ENCODE results near the gene DNPH1. TPM values are rescaled to one million over a fixed set of nuclear protein-coding genes. Genes with fewer than 3 reads are reported as not detected.
A peak's percentile ranks its signal among the peaks of the same experiment; 100 is the strongest.

Gene DNPH1
- total and polyA plus RNA-seq, 9 of the 15 experiments (the other 6 are each of a cell fraction or from before 2014, with no cell fraction given): 7.3 to 300 (median 68.7) TPM

DNA sequence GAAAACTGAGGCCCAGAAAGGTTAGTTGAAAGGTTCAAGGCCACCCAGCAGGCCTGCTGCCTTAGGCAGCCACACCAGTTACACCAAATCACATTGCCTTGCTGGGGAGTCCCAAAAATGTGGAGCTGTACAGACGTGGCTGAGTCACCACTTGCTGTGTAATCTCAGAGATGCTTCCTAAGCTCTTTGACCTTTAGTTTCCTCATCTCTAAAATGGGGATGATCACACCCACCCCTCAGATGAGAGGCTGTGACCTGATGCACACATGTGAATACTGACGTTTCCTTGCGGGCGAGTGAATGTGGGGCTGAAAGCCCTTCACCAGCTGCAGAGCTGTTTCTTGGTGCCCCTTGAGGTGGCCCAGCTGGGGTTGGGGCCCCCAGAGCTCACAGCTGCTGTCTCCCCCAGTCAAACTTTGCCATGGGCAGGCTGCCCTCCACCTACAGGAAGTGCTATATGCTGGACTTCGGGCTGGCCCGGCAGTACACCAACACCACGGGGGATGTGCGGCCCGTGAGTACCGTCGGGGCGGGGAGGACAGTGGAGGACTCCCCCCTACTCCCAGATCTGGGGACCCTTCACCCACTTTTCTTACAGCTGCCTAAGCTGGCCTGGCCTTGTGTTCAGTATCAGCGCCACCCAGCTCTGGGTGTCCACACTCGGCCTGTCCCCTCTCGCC is 25.0 kb upstream of the DNPH1 start (continued):
- TF ChIP-seq CHD4 (IDR thresholded peaks at IDR 0.05; ENCODE audit: insufficient read depth, insufficient replicate concordance, low read depth, low read length, poor library complexity, severe bottlenecking): peak; percentile 53
- TF ChIP-seq BCOR (IDR thresholded peaks at IDR 0.05): peak; percentile 75
- TF ChIP-seq ZNF41 (CRISPR knock-in tag; conservative IDR thresholded peaks at IDR 0.05): no peak
- TF ChIP-seq XRCC3 (IDR thresholded peaks at IDR 0.05): no peak
- TF ChIP-seq JUN (IDR thresholded peaks at IDR 0.05; ENCODE audit: borderline replicate concordance, low read depth, low read length): no peak
- no peak for TF ChIP-seq JUN (CRISPR knock-in tag; IDR thresholded peaks at IDR 0.05; ENCODE audit: borderline replicate concordance)
- TF ChIP-seq POLR2AphosphoS2 (IDR thresholded peaks at IDR 0.05; ENCODE audit: low read length): no peak
- TF ChIP-seq NELFE (IDR thresholded peaks at IDR 0.05; ENCODE audit: insufficient read depth, insufficient read length): no peak
- TF ChIP-seq U2AF2 (optimal IDR thresholded peaks at IDR 0.05; ENCODE audit: low read depth, low read length): no peak
- TF ChIP-seq HMG20B (CRISPR knock-in tag; IDR thresholded peaks at IDR 0.05): no peak

GRCh38 chr6:43253401-43253800 is 24.1 kb upstream of the DNPH1 start:
- no peak for FAIRE-seq
- in situ Hi-C loops (cut with MboI): no loop called here
- H4K20me1 ChIP-seq (replicated peaks; ENCODE audit: control insufficient read depth, insufficient read depth, low read length): peaks cover 21% of the 10 kb centered on the region
- no peak overlapping the region for H3K9ac ChIP-seq (ENCODE audit: insufficient read depth in 1 of 2, low read depth in 2 of 2, low read length in 2 of 2)
- H3K36me3 ChIP-seq (ENCODE audit: control insufficient read depth, insufficient read depth, low read length): no peaks in the 10 kb centered on the region
- TF ChIP-seq THAP7 (CRISPR knock-in tag; IDR thresholded peaks at IDR 0.05) (no peak), ZNF589 (CRISPR knock-in tag; IDR thresholded peaks at IDR 0.05; ENCODE audit: low read depth) (no peak)
- no peak overlapping the region for H3K4me3 ChIP-seq
- no peaks in the 10 kb centered on the region for H3K79me2 ChIP-seq (ENCODE audit: control insufficient read depth, insufficient read depth, low read length)
- ATAC-seq: peak; percentile 20; the same call in 2 of the 3 replicates
- no peak for DNase-seq (ENCODE audit: extremely low read depth in 1 of 4, low spot score in 3 of 4)
- H3K4me1 ChIP-seq (replicated peaks in 1 of 2; ENCODE audit: control insufficient read depth in 2 of 2, insufficient read depth in 2 of 2, low read length in 2 of 2): peaks cover 0 to 3% of the 10 kb centered on the region in 2 experiments; a peak in 2 of 5 replicates
- POLR2A ChIA-PET: interaction anchor here (0.7 to 0.9 kb wide), 3 partner anchors 35 to 376 kb away, joined by 3 to 4 read pairs (median 4); partner anchors contain the start of genes GTPBP2 and LRRC73
- no peak overlapping the region for H2AFZ ChIP-seq (ENCODE audit: low read depth, low read length)
- no peaks in the 10 kb centered on the region for H3K9me1 ChIP-seq (ENCODE audit: control insufficient read depth, insufficient read depth, low read length)
- no peak overlapping the region for H3K27ac ChIP-seq (ENCODE audit: extremely low read depth, low read depth, low read length)
- H3K4me2 ChIP-seq (ENCODE audit: insufficient read depth, low read length): no peak overlapping the region
- no peaks in the 10 kb centered on the region for H3K9me3 ChIP-seq (replicated peaks; ENCODE audit: control insufficient read depth, insufficient read depth, low read depth, low read length)
- peaks cover 66 to 85% of the 10 kb centered on the region in 2 experiments for H3K27me3 ChIP-seq (ENCODE audit: control insufficient read depth in 2 of 2, insufficient read depth in 2 of 2, low read length in 2 of 2)
- CTCF ChIA-PET (ENCODE audit: low intra/inter-chr PET ratio): no interaction called here
- BruUV-seq (replicated peaks): no TSS peak
- intact Hi-C loops (cut with micrococcal nuclease): no loop called here
- WGBS (ENCODE audit: insufficient coverage, low coverage, missing lambda C conversion rate): 5% methylated on average over 11 of the region's 11 CpGs
